NT2/D1 (cell line): ENCODE measurements around the gene ZNF430.
"Not testable (repeated sequence)": the region's sequence is repeated elsewhere in the genome, so short reads cannot be mapped to it uniquely, and the experiment has no call there.

Experiments
- DNase-seq: peaks from one replicate; pipeline ENCODE4 v3.0.0-alpha.2; 2011; ENCODE audit warnings: low read depth, low spot score
- H3K27me3 ChIP-seq: 2 replicates; pipeline ENCODE4 v1.6.0; 2011; ENCODE audit warnings: mild to moderate bottlenecking; ENCODE audit not compliant: insufficient read length, insufficient read depth
- H3K36me3 ChIP-seq: 2 replicates; pipeline ENCODE4 v1.6.1; 2011; ENCODE audit warnings: mild to moderate bottlenecking, low read length, mixed read lengths; ENCODE audit not compliant: insufficient read depth, insufficient read length
- H3K4me1 ChIP-seq: 2 replicates; pipeline ENCODE4 v1.5.1; 2011; ENCODE audit not compliant: insufficient read depth, insufficient read length
- H3K4me3 ChIP-seq: 2 replicates; pipeline ENCODE4 v1.5.1; 2011; ENCODE audit warnings: low read depth; ENCODE audit not compliant: insufficient read length
- H3K9ac ChIP-seq: 2 replicates; pipeline ENCODE4 v1.6.0; 2011; ENCODE audit warnings: low read depth; ENCODE audit not compliant: insufficient read length
- H3K9me3 ChIP-seq: 2 replicates; pipeline ENCODE4 v1.5.1; 2011; ENCODE audit warnings: mild to moderate bottlenecking, low read length; ENCODE audit not compliant: insufficient read depth
- SUZ12 ChIP-seq: IDR thresholded peaks from 2 replicates; pipeline ENCODE4 v1.6.1; 2011; ENCODE audit not compliant: insufficient read length, insufficient read depth; ENCODE audit errors: extremely low read depth
- YY1 ChIP-seq: IDR thresholded peaks from 2 replicates; pipeline ENCODE4 v1.6.1; 2011; ENCODE audit not compliant: insufficient read length, insufficient read depth
- ZNF274 ChIP-seq: IDR thresholded peaks from 2 replicates; pipeline ENCODE4 v1.6.1; 2011; ENCODE audit warnings: mild to moderate bottlenecking, low read depth, low read length

Gene ZNF430

GRCh38 chr19:21020298-21021227 is at the start of gene ZNF430:
ZNF430 (plus strand) TSS chr19:21020657; CDS start chr19:21020801, 144 bp downstream.
- Histone ChIP-seq H3K36me3 (peaks cover 32% of the 10 kb centered on the region), H3K9me3 (no peaks in the 10 kb centered on the region), H3K4me3 (peak within 1 kb of the TSS; percentile 96), H3K4me1 (no peaks in the 10 kb centered on the region), H3K9ac (peak within 1 kb of the TSS; percentile 97), H3K27me3 (no peaks in the 10 kb centered on the region)
- peak; percentile 98 for DNase-seq
- peak; percentile 46 for TF ChIP-seq YY1
- TF ChIP-seq ZNF274: no peak

GRCh38 chr19:20992788-20993187 is 27.7 kb upstream of the ZNF430 start:
- H3K27me3 ChIP-seq, H3K4me1 ChIP-seq, H3K36me3 ChIP-seq, H3K9ac ChIP-seq, H3K4me3 ChIP-seq, DNase-seq, H3K9me3 ChIP-seq: not testable (repeated sequence)

DNA sequence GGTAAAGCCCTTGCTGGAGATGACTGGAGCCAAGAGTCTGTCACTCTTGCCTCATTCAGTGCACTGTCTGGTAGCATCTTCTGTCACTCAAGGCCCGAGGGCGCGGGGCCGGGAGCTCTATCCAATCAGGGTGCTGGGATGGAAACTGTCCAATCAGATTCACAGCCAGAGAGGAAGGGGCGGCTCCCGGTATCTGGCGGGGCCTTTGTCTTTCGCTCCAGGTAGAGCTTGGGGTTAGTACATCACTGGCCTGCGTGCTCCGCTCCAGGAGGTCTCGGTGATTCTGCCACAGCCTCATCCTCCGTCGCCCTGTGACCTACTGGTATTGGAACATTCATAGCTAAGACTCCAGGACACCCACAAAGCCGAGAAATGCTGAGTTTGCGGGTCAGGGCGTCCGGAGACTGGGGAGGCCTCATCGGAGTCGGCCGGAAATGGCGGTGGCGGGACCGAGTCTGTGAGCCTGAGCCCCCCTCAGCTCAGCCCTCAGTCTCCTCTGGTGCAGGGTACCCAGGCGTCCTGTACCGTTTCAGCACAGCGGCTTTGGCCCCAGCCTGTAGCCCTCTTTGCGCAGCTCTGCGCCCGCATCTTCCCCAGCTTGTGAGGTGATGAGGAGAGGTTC is 20.6 kb upstream of the ZNF430 start:
- Histone ChIP-seq H3K4me1 (peaks cover 3% of the 10 kb centered on the region), H3K9ac (peak overlapping the region; percentile 84), H3K27me3 (no peaks in the 10 kb centered on the region), H3K9me3 (no peaks in the 10 kb centered on the region), H3K4me3 (peak overlapping the region; percentile 83), H3K36me3 (no peaks in the 10 kb centered on the region)
- DNase-seq: peak; percentile 97
- no peak for TF ChIP-seq ZNF274
- TF ChIP-seq SUZ12: no peak
- no peak for TF ChIP-seq YY1

DNA sequence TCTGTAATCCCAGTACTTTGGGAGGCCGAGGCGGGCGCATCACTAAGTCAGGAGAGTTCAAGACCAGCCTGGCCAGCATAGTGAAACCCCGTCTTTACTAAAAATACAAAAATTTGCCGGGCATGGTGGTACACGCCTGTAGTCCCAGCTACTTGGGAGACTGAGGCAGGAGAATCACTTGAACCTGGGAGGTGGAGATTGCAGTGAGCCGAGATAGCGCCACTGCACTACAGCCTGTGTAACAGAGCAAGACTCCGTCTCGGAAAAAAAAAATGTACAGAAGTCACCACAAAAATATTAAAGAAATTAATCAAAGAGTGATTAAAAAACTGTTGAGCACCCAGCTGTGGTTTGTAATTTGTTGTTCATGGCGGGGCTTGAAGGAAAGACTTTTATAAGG is 781 bp downstream of the ZNF430 start:
- not testable (repeated sequence) for H3K4me1 ChIP-seq, H3K9me3 ChIP-seq, DNase-seq, H3K27me3 ChIP-seq
- Histone ChIP-seq H3K36me3 (peaks cover 38% of the 10 kb centered on the region), H3K9ac (peak overlapping the region; percentile 97), H3K4me3 (peak overlapping the region; percentile 96)

DNA sequence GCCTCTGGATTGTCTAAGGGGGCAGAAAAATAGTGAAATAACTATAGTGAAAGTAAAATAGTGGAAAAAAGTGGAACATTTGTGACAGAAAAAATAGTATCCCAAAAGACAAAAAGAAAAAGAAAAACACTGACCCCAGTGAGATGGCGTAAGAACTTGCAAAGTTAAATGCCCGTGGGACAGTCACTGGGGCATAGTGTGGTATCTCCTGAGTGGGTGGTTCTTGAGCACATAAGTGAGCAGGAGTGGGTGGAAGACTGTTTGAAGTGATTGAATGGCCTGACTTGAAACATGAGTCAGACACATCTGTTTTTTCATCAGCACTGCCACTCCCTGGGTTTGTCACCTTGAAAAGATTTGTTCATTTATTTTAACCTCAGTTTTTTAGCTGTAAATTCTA is 2.5 kb downstream of the ZNF430 start:
- Histone ChIP-seq H3K4me1 (no peaks in the 10 kb centered on the region), H3K27me3 (no peaks in the 10 kb centered on the region), H3K36me3 (peaks cover 38% of the 10 kb centered on the region), H3K9ac (peak overlapping the region; percentile 21), H3K9me3 (no peaks in the 10 kb centered on the region), H3K4me3 (no peak overlapping the region)
- TF ChIP-seq SUZ12 (no peak), ZNF274 (no peak), YY1 (no peak)
- no peak for DNase-seq

- peaks cover 45% of the 10 kb centered on the region for H3K36me3 ChIP-seq
- H3K9ac ChIP-seq: no peak overlapping the region
- no peaks in the 10 kb centered on the region for H3K27me3 ChIP-seq
- DNase-seq: no peak
- no peak for TF ChIP-seq SUZ12
- no peak for TF ChIP-seq ZNF274
- no peak for TF ChIP-seq YY1
- H3K4me3 ChIP-seq: no peak overlapping the region
- no peaks in the 10 kb centered on the region for H3K4me1 ChIP-seq
- no peaks in the 10 kb centered on the region for H3K9me3 ChIP-seq
Observed at GRCh38 chr19:21023901-21024300, 3.4 kb downstream of the ZNF430 start.

DNA sequence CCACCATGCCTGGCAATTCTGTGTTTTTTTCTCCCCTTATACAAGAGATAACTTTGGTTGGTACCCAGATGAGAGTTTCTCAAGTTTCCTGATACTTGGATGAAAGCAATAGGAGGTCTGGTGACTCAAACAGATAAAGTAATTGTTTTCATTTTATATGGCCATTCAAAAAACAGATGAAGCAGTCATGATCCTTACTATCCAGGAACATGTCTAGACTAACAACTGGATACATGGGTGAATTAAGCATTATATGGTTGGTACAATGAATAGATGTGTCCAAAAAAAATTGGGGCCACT is 8.5 kb downstream of the ZNF430 start:
- no peaks in the 10 kb centered on the region for H3K4me1 ChIP-seq
- no peak for DNase-seq
- no peaks in the 10 kb centered on the region for H3K9me3 ChIP-seq
- no peak overlapping the region for H3K9ac ChIP-seq
- H3K36me3 ChIP-seq: peaks cover 55% of the 10 kb centered on the region
- TF ChIP-seq ZNF274: no peak
- TF ChIP-seq YY1: no peak
- TF ChIP-seq SUZ12: no peak
- H3K27me3 ChIP-seq: no peaks in the 10 kb centered on the region
- H3K4me3 ChIP-seq: no peak overlapping the region

DNA sequence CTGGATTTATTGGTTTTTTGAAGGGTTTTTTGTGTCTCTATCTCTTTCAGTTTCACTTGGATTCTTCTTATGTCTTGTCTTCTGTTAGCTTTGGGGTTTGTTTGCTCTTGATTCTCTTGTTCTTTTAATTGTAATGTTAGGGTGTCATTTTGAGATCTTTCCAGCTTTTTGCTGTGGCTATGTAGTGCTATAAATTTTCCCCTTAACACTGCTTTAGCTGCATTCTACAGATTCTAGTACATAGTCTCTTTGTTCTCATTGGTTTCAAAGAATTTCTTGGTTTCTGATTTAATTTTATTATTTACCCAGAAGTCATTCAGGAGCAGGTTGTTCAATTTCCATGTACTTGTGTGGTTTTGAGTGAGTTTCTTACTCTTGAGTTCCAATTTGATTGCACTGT is 24.6 kb downstream of the ZNF430 start:
- Histone ChIP-seq H3K4me3 (no peak overlapping the region), H3K4me1 (no peaks in the 10 kb centered on the region), H3K27me3 (no peaks in the 10 kb centered on the region), H3K9ac (no peak overlapping the region), H3K36me3 (peaks cover 33% of the 10 kb centered on the region), H3K9me3 (peaks cover 31% of the 10 kb centered on the region)
- no peak for DNase-seq
- no peak for TF ChIP-seq SUZ12
- TF ChIP-seq ZNF274: no peak
- TF ChIP-seq YY1: no peak
